Upper lobe of left lung (tissue), 6 donors: ENCODE results near the gene ANO10. TPM values are rescaled to one million over a fixed set of nuclear protein-coding genes. Genes with fewer than 3 reads are reported as not detected.

ENCODE experiments used
- ATAC-seq, 2 donors: fragments of 200-7000 bp; cut with Tn5 transposase; one replicate each; pipeline ENCODE4 v1.9.1; 2022; ENCODE audit warnings: mild to moderate bottlenecking in 2 of 2, moderate library complexity in 2 of 2; ENCODE audit not compliant: low FRiP score in 2 of 2
- DNase-seq, 2 donors: peaks; one replicate each; pipeline ENCODE4 v3.0.0-alpha.2; 2019 to 2020
- H3K27ac ChIP-seq, 4 donors: fragments of 200-600 bp; sonication (generic); one replicate each; pipeline ENCODE4 v1.5.1; 2016 to 2019
- H3K27me3 ChIP-seq, 4 donors: fragments of 200-600 bp; sonication (generic); one replicate each; pipeline ENCODE4 v1.5.1; 2017 to 2019
- H3K36me3 ChIP-seq, 4 donors: fragments of 200-600 bp; sonication (generic); one replicate each; pipeline ENCODE4 v1.5.1; 2016 to 2019
- H3K4me1 ChIP-seq, 4 donors: fragments of 200-600 bp; sonication (generic); one replicate each; pipeline ENCODE4 v1.5.1; 2018 to 2019
- H3K4me3 ChIP-seq, 4 donors: fragments of 200-600 bp; sonication (generic); one replicate each; pipeline ENCODE4 v1.5.1; 2017 to 2019; ENCODE audit warnings: mild to moderate bottlenecking in 2 of 4, moderate library complexity in 1 of 4
- H3K9me3 ChIP-seq, 4 donors: fragments of 200-600 bp; sonication (generic); one replicate each; pipeline ENCODE4 v1.5.1; 2018 to 2019
- EP300 ChIP-seq, 4 donors: sonication (generic); formaldehyde crosslinking; IDR thresholded peaks; one replicate each; pipeline ENCODE4 v1.5.1; 2017; ENCODE audit warnings: antibody characterized with exemption in 4 of 4, control low read depth in 2 of 4
- POLR2A ChIP-seq, 4 donors: fragments of 450-650 bp; IDR thresholded peaks; one replicate each; pipeline ENCODE4 v1.5.1; 2016 to 2017; ENCODE audit warnings: antibody characterized with exemption in 4 of 4, mild to moderate bottlenecking in 2 of 4
- POLR2AphosphoS5 ChIP-seq, 2 donors: sonication (generic); formaldehyde crosslinking; IDR thresholded peaks; one replicate each; pipeline ENCODE4 v1.5.1; 2017; ENCODE audit warnings: antibody characterized with exemption in 2 of 2
- WGBS, 2 donors: methylation state at CpG; one replicate each; pipeline ENCODE4 v1.1.5; 2017 to 2018; 5-methylcytosine and 5-hydroxymethylcytosine counted together
- total RNA-seq, 6 donors: library from RNA; depleted of rRNA in 4 of 6; stranded (reverse); fragments of >200 nt in 4 of 6; gene quantifications; one replicate each; pipeline versions ENCODE4 v1.1.0 to v1.2.1, GENCODE V29; 2016 to 2021
- TF ChIP-seq, protein P1 (sequence below), 6 experiments: fragments of 450-650 bp in 4 of 6; fragments of 200-600 bp in 2 of 6; sonication (generic) in 2 of 6; IDR thresholded peaks; one replicate each; pipeline ENCODE4 v1.5.1; 2016 to 2019; ENCODE audit warnings: antibody characterized with exemption in 6 of 6
- donor health status: DM: no; HTN: no; CAD: no; lungs with moderate emphysema.
- donor health status: DM: no; HTN: yes; CAD: no; lungs with severe emphysema.

The ANO10 gene
- total RNA-seq, 6 donors from 2014 or later: 12.9 to 27.2 (median 18.3) TPM

DNA sequence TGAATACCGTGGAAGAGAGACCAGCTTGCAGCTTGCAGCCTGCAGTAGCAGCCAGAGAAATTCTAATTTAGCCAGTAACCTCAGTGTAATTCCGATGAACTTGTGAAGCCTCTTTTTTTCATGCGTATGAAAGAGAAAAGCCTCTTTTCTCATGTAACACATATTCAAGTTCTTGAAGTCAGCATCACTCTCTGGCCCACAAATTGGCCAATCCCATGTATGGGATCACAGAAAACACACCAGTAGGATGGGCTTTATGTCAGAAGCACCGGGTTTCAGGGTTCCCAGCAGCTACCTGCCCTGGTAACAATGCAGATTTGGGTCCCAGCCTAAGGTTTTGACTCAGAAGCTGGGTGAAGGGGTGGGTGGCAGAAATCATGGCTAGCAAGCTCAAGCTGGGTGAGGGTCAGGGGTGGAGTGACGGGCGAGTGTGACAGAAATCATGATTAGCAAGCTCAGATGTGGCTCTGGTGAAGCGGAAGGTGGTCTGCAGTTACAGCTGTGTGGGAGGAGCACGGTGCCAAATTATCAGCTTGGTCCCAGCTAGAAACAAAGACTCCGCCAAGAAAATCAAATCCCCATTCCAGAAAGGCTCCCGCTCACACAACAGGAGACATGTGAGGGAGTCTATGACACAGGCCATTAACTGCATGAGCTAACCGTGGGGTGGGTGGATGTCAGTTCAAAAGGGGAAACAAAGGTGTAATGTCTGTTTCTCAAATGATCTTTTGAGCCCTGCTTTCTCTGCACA is 248.8 kb downstream of the ANO10 start:
- H3K27ac ChIP-seq: no peak overlapping the region
- no peak for DNase-seq

DNA sequence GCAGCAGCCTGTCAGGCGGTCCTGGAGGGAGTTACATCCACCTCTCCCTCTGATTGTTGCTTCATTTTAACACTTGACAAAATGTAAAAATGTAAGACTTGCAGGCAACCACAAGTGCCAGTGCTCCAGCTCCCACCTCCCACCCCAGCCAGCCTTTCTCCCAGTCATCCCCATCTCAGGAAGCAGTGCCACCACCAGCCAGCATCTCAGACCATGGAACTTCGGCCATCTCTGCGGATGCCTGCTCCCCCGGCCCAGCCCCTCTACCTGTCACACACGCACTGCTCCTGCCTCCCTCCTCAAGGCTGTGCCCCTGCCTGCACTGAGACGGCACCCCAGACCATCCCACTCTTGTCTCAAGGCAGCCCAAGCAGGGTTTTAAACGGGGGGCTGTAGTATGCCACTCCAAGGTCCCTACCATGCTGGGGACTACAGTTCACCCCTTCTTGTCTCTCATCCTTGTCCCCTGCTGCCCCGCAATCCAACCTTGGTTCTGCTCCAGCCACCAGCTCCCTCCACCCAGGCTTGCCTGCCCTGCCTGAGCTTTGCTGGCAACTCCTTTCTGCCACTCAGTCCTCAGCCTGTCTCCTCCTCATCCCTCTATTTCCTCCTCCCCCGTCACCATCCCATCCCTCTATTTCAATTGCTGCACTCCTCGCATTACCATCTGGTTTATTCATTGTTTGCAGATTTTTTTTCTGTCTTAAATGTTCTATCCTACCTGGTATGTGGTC is 249.6 kb downstream of the ANO10 start:
- Histone ChIP-seq H3K4me1 (peaks cover 0 to 2% (median 0%) of the 10 kb centered on the region in 4 donors), H3K4me3 (no peak overlapping the region), H3K27ac (no peak overlapping the region), H3K36me3 (no peaks in the 10 kb centered on the region), H3K27me3 (no peaks in the 10 kb centered on the region), H3K9me3 (no peaks in the 10 kb centered on the region)
- ATAC-seq: no peak
- 95 to 97% methylated on average over 10 of the region's 10 CpGs for WGBS, 2 donors
- DNase-seq: no peak
- TF ChIP-seq POLR2AphosphoS5 (IDR thresholded peaks at IDR 0.05): no peak

More for the DNA sequence above, 248.8 kb downstream of the ANO10 start:
- H3K27me3 ChIP-seq: no peaks in the 10 kb centered on the region
- TF ChIP-seq, protein P1, sequence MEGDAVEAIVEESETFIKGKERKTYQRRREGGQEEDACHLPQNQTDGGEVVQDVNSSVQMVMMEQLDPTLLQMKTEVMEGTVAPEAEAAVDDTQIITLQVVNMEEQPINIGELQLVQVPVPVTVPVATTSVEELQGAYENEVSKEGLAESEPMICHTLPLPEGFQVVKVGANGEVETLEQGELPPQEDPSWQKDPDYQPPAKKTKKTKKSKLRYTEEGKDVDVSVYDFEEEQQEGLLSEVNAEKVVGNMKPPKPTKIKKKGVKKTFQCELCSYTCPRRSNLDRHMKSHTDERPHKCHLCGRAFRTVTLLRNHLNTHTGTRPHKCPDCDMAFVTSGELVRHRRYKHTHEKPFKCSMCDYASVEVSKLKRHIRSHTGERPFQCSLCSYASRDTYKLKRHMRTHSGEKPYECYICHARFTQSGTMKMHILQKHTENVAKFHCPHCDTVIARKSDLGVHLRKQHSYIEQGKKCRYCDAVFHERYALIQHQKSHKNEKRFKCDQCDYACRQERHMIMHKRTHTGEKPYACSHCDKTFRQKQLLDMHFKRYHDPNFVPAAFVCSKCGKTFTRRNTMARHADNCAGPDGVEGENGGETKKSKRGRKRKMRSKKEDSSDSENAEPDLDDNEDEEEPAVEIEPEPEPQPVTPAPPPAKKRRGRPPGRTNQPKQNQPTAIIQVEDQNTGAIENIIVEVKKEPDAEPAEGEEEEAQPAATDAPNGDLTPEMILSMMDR (IDR thresholded peaks at IDR 0.05): no peak
- no peak for TF ChIP-seq POLR2A (IDR thresholded peaks at IDR 0.05)
- no peak for TF ChIP-seq POLR2AphosphoS5 (IDR thresholded peaks at IDR 0.05)
- H3K36me3 ChIP-seq: no peaks in the 10 kb centered on the region
- H3K4me1 ChIP-seq: peaks cover 0 to 5% (median 2%) of the 10 kb centered on the region in 4 donors
- ATAC-seq: no peak
- no peaks in the 10 kb centered on the region for H3K9me3 ChIP-seq
- WGBS, 2 donors: 84 to 90% methylated on average over 11 of the region's 11 CpGs
- no peak overlapping the region for H3K4me3 ChIP-seq

DNA sequence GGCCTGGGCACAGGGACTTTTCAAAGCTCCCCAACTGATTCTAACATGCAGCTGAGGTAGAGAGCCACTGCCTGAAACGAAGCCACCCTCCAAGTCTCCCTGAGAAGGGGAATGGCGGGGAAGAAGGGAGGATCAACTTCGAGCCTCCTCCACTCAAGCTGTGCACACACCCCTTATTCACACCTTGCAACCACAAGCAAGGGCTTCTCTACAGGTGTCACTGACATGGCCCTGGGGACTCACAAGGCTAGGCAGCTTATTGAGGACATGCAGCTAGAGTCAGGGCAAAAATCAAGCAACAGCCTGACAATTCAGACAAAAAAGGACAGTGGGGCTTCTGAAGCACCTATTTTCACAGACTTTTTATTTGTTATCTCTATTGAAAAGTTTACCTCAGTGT is 250.3 kb downstream of the ANO10 start:
- TF ChIP-seq POLR2AphosphoS5 (IDR thresholded peaks at IDR 0.05): no peak
- TF ChIP-seq POLR2A (IDR thresholded peaks at IDR 0.05): no peak
- TF ChIP-seq, protein P1 (IDR thresholded peaks at IDR 0.05): no peak
- TF ChIP-seq EP300 (IDR thresholded peaks at IDR 0.05): no peak
- ATAC-seq: no peak
- WGBS, 2 donors: 92 to 95% methylated on average over 3 of the region's 3 CpGs
- no peaks in the 10 kb centered on the region for H3K9me3 ChIP-seq
- peaks cover 3 to 9% (median 4%) of the 10 kb centered on the region in 4 donors for H3K4me1 ChIP-seq
- H3K4me3 ChIP-seq: no peak overlapping the region
- no peak overlapping the region for H3K27ac ChIP-seq
- DNase-seq: no peak
- no peaks in the 10 kb centered on the region for H3K27me3 ChIP-seq
- H3K36me3 ChIP-seq: no peaks in the 10 kb centered on the region

DNA sequence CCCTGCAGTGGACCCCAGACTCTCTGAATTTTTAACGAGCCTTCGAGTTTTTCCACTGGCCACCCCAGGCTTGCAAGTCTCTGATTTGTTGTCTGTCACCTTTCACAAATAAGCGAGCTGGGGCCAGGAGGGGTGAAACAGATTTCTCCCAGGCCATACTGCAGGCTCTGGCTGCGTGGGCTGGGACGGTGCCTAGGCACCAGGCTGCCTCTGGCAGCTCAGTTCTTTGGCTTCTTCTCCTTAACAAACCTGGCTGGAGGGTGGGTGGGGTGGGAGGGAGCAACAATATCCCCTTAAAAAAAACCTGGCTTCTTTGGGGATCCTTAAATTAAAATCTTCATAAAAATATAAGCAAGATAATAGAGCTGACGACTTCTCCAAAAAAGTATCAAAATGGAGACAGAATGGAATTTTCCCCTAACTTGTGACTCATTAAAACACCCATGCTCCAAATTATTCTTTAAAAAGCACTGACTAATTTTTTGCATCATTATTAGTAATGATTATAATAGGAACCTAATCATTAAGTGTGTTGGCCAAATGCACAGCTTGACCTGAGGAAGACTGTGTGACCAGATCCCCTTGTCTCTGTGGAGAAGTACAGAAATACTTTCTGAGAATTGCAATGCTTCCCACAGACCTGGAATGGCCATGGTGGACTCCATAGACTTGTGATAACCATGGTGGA is 251.4 kb downstream of the ANO10 start:
- 70 to 74% methylated on average over 6 of the region's 6 CpGs for WGBS, 2 donors
- Histone ChIP-seq H3K27me3 (no peaks in the 10 kb centered on the region), H3K27ac (peak overlapping the region in 1 of 4 donors; percentile 2), H3K4me3 (no peak overlapping the region), H3K4me1 (peaks cover 7 to 15% (median 8%) of the 10 kb centered on the region in 4 donors), H3K9me3 (no peaks in the 10 kb centered on the region), H3K36me3 (peaks cover 0 to 7% (median 0%) of the 10 kb centered on the region in 4 donors)
- DNase-seq (no peak), ATAC-seq (no peak)
- no peak for TF ChIP-seq EP300 (IDR thresholded peaks at IDR 0.05)
- no peak for TF ChIP-seq POLR2AphosphoS5 (IDR thresholded peaks at IDR 0.05)
- TF ChIP-seq, protein P1 (IDR thresholded peaks at IDR 0.05): no peak
